GM12875 (cell line): ENCODE measurements around the gene BICC1.

Experiments used
- H3K4me3 ChIP-seq: one replicate; pipeline ENCODE4 v1.5.1; 2011; ENCODE audit warnings: low read depth, low read length, control low read depth
- CTCF ChIP-seq: IDR thresholded peaks from 2 replicates; pipeline ENCODE4 v1.5.1; 2011; ENCODE audit warnings: low read depth, mild to moderate bottlenecking, control low read depth, inconsistent platforms, low read length, moderate library complexity, borderline replicate concordance; ENCODE audit not compliant: insufficient read depth

BICC1 gene

GRCh38 chr10:58547963-58548362 lies 35.3 kb downstream of the BICC1 start:
- no peak overlapping the region for H3K4me3 ChIP-seq

GRCh38 chr10:58554316-58554715 lies 41.6 kb downstream of the BICC1 start:
- TF ChIP-seq CTCF, result no peak
- H3K4me3 ChIP-seq, result no peak overlapping the region

More at GRCh38 chr10:58547963-58548362, 35.3 kb downstream of the BICC1 start:
- no peak for TF ChIP-seq CTCF

GRCh38 chr10:58555170-58555929 lies 42.7 kb downstream of the BICC1 start:
- no peak overlapping the region for H3K4me3 ChIP-seq
- TF ChIP-seq CTCF, result no peak

GRCh38 chr10:58555930-58556311 lies 43.2 kb downstream of the BICC1 start:
- H3K4me3 ChIP-seq, result no peak overlapping the region
- TF ChIP-seq CTCF, result no peak

- no peak overlapping the region for H3K4me3 ChIP-seq
- TF ChIP-seq CTCF, result no peak
Observed at GRCh38 chr10:58556516-58557165, 44.0 kb downstream of the BICC1 start.

- H3K4me3 ChIP-seq, result no peak overlapping the region
- no peak for TF ChIP-seq CTCF
Observed at GRCh38 chr10:58557714-58558113, 45.0 kb downstream of the BICC1 start.

- no peak for TF ChIP-seq CTCF
- no peak overlapping the region for H3K4me3 ChIP-seq
Observed at GRCh38 chr10:58560068-58560467, 47.4 kb downstream of the BICC1 start.
